Gastrocnemius medialis (tissue), 4 donors: ENCODE results near the gene HOXB6.

Experiments
- POLR2A ChIP-seq, 2 donors: fragments of 450-650 bp; IDR thresholded peaks; one replicate each; pipeline ENCODE4 v1.6.1; 2017; ENCODE audit warnings: antibody characterized with exemption in 2 of 2, mild to moderate bottlenecking in 2 of 2, moderate library complexity in 2 of 2
- TF ChIP-seq, protein P1 (sequence below), 5 experiments: fragments of 450-650 bp in 3 of 5; fragments of 200-600 bp in 2 of 5; sonication (generic) in 2 of 5; IDR thresholded peaks in 4 of 5; conservative IDR thresholded peaks in 1 of 5; 1 replicate in 4 of 5; 2 replicates in 1 of 5; pipeline ENCODE4 v1.5.1; 2016 to 2019; ENCODE audit warnings: antibody characterized with exemption in 5 of 5, mild to moderate bottlenecking in 3 of 5, moderate library complexity in 3 of 5

GRCh38 chr17:48601539-48602425, 3.0 kb downstream of the HOXB6 start:
- TF ChIP-seq, protein P1, sequence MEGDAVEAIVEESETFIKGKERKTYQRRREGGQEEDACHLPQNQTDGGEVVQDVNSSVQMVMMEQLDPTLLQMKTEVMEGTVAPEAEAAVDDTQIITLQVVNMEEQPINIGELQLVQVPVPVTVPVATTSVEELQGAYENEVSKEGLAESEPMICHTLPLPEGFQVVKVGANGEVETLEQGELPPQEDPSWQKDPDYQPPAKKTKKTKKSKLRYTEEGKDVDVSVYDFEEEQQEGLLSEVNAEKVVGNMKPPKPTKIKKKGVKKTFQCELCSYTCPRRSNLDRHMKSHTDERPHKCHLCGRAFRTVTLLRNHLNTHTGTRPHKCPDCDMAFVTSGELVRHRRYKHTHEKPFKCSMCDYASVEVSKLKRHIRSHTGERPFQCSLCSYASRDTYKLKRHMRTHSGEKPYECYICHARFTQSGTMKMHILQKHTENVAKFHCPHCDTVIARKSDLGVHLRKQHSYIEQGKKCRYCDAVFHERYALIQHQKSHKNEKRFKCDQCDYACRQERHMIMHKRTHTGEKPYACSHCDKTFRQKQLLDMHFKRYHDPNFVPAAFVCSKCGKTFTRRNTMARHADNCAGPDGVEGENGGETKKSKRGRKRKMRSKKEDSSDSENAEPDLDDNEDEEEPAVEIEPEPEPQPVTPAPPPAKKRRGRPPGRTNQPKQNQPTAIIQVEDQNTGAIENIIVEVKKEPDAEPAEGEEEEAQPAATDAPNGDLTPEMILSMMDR (IDR thresholded peaks at IDR 0.05 in 4 of 5, conservative IDR thresholded peaks at IDR 0.05 in 1 of 5), result no peak
- no peak for TF ChIP-seq POLR2A (IDR thresholded peaks at IDR 0.05)
